Measurements from ENCODE around the gene KIAA1671. TPM values are rescaled to one million over a fixed set of nuclear protein-coding genes. Genes with fewer than 3 reads are reported as not detected.
"Not testable (repeated sequence)": the region's sequence is repeated elsewhere in the genome, so short reads cannot be mapped to it uniquely, and the experiment has no call there.

Gene KIAA1671
- total RNA-seq, 1 experiment from 2014 or later, result 12.8 TPM

- Histone ChIP-seq H3K27ac (ENCODE audit: low read depth, low read length, poor library complexity, severe bottlenecking) (no peak overlapping the region), H3K4me3 (ENCODE audit: low read depth, low read length, poor library complexity, severe bottlenecking) (no peak overlapping the region), H3K9me3 (ENCODE audit: low read depth, low read length, poor library complexity, severe bottlenecking) (no peaks in the 10 kb centered on the region), H3K27me3 (replicated peaks; ENCODE audit: insufficient read depth, low read depth, low read length, poor library complexity) (no peaks in the 10 kb centered on the region), H3K4me1 (ENCODE audit: insufficient read depth, low read length, poor library complexity, severe bottlenecking) (no peaks in the 10 kb centered on the region), H3K36me3 (ENCODE audit: insufficient read depth, low read length, poor library complexity, severe bottlenecking) (no peaks in the 10 kb centered on the region)
- TF ChIP-seq EZH2 (IDR thresholded peaks at IDR 0.05; ENCODE audit: borderline replicate concordance, low read depth, low read length, poor library complexity, severe bottlenecking) (no peak), CTCF (conservative IDR thresholded peaks at IDR 0.05; ENCODE audit: low read depth, low read length) (no peak)
- no TSS peak for BruUV-seq (replicated peaks)
- intact Hi-C loops (cut with micrococcal nuclease; ENCODE audit: unreplicated experiment), result loop anchor here (5.0 to 10.0 kb wide), 2 partner anchors 96 to 538 kb away; no protein-coding TSS in a partner anchor
- ChIA-PET CTCF (interaction anchor here (0.6 to 1.0 kb wide), 2 partner anchors 97 to 502 kb away, joined by 3 to 4 read pairs; no protein-coding TSS in a partner anchor), POLR2A (ENCODE audit: low non-redundant PET) (no interaction called here)
- DNase-seq (ENCODE audit: low spot score), result no peak
These were observed 283.9 kb downstream of the KIAA1671 start for GRCh38 chr22:25236417-25236816.

GRCh38 chr22:25237503-25237902 lies 285.0 kb downstream of the KIAA1671 start:
- BruUV-seq (replicated peaks), result no TSS peak
- Histone ChIP-seq H3K27ac (ENCODE audit: low read depth, low read length, poor library complexity, severe bottlenecking) (no peak overlapping the region), H3K9me3 (ENCODE audit: low read depth, low read length, poor library complexity, severe bottlenecking) (no peaks in the 10 kb centered on the region), H3K4me3 (ENCODE audit: low read depth, low read length, poor library complexity, severe bottlenecking) (no peak overlapping the region), H3K4me1 (ENCODE audit: insufficient read depth, low read length, poor library complexity, severe bottlenecking) (no peaks in the 10 kb centered on the region), H3K27me3 (replicated peaks; ENCODE audit: insufficient read depth, low read depth, low read length, poor library complexity) (no peaks in the 10 kb centered on the region), H3K36me3 (ENCODE audit: insufficient read depth, low read length, poor library complexity, severe bottlenecking) (no peaks in the 10 kb centered on the region)
- intact Hi-C loops (cut with micrococcal nuclease; ENCODE audit: unreplicated experiment), result loop anchor here (5.0 to 10.0 kb wide), 2 partner anchors 95 to 537 kb away; no protein-coding TSS in a partner anchor
- CTCF ChIA-PET, result no interaction called here
- TF ChIP-seq CTCF (conservative IDR thresholded peaks at IDR 0.05; ENCODE audit: low read depth, low read length), result no peak
- no peak for TF ChIP-seq EZH2 (IDR thresholded peaks at IDR 0.05; ENCODE audit: borderline replicate concordance, low read depth, low read length, poor library complexity, severe bottlenecking)
- DNase-seq (ENCODE audit: low spot score), result no peak
- POLR2A ChIA-PET (ENCODE audit: low non-redundant PET), result no interaction called here

GRCh38 chr22:25238058-25238457 lies 285.5 kb downstream of the KIAA1671 start:
- CTCF ChIA-PET, result interaction anchor here (0.6 kb wide), 1 partner anchor 457 kb away, joined by 3 read pairs; no protein-coding TSS in a partner anchor
- POLR2A ChIA-PET (ENCODE audit: low non-redundant PET); H3K27ac ChIP-seq (ENCODE audit: low read depth, low read length, poor library complexity, severe bottlenecking); H3K36me3 ChIP-seq (ENCODE audit: insufficient read depth, low read length, poor library complexity, severe bottlenecking); H3K9me3 ChIP-seq (ENCODE audit: low read depth, low read length, poor library complexity, severe bottlenecking); H3K27me3 ChIP-seq (replicated peaks; ENCODE audit: insufficient read depth, low read depth, low read length, poor library complexity); H3K4me1 ChIP-seq (ENCODE audit: insufficient read depth, low read length, poor library complexity, severe bottlenecking); DNase-seq (ENCODE audit: low spot score); H3K4me3 ChIP-seq (ENCODE audit: low read depth, low read length, poor library complexity, severe bottlenecking); BruUV-seq (replicated peaks): not testable (repeated sequence)
- intact Hi-C loops (cut with micrococcal nuclease; ENCODE audit: unreplicated experiment), result loop anchor here (5.0 to 10.0 kb wide), 2 partner anchors 94 to 537 kb away; no protein-coding TSS in a partner anchor

Other genes starting within 250 kb of the KIAA1671 start
- gene PIWIL3, start 178.0 kb upstream of the KIAA1671 start, total RNA-seq (2021), result not detected in 2 replicates
- gene SGSM1, start 146.5 kb upstream of the KIAA1671 start, total RNA-seq (2021), result not detected in 2 replicates
- gene LHFPL7, start 6.0 kb upstream of the KIAA1671 start, total RNA-seq (2021), result not detected in 2 replicates
- 0.37 TPM in 1 of 2 replicates, not detected in the other for gene CRYBB3, start 247.1 kb downstream of the KIAA1671 start, total RNA-seq (2021)

Data from A673 (cell line).